Measurements from ENCODE around the gene MEGF11.

Gene MEGF11

DNA sequence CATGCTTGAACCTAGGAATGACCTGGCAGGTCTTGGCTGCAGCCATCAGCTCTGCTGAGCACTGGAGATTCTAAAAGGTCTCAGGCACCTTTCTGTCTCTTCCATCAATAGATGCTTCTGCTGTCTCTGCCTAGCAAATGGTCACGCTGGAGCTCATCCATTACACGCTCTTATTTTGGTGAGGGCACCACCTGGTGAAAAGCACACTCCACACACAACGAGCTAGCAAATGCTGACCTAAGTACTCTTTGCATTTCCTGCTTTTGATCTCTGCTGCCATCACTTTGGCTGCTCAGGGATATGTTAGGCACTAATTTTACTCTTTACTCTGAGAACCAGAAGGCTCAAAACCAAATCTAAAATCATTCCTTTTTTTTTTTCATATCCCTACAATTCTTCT, 293.0 kb downstream of the MEGF11 start:
- FAIRE-seq = no peak

DNA sequence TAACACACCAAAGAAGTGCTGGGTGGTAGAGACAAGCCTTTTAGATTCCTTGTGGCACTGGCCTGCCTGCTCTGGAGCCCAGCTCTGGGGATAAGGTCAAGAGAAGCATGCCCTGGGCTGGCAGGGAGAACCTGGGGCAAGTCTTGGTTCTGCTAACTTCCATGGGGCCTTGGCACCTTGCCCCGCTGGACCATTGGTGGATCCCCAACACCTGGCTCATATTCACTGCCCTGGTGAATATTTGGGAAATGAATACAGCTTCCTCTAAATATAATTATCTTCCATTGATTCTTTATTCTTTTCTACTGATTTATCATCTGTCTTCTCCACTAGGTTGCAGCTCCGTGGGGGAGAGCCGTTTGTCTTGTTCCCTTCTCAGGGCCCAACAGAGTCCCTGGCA, 294.7 kb downstream of the MEGF11 start:
- no peak for FAIRE-seq

DNA sequence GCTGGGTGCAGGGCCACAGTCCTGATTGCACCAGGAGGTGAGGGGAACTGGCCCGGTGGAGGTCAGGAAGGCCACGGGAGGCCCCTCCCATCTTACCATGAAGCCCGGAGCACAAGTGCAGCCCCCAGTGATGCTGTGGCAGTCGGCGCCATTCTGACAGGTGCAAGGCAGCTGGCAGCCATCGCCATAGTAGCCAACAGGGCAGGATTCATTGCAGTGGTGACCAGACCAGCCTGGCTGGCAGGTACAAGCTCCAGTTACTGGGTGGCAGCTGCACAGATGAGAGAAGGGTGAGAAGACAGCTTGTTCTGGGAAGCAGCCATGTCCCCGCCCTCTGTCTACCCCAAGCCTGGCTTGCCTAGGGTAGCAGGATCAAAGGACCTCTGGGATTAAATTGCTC, 296.1 kb downstream of the MEGF11 start:
- FAIRE-seq = no peak

DNA sequence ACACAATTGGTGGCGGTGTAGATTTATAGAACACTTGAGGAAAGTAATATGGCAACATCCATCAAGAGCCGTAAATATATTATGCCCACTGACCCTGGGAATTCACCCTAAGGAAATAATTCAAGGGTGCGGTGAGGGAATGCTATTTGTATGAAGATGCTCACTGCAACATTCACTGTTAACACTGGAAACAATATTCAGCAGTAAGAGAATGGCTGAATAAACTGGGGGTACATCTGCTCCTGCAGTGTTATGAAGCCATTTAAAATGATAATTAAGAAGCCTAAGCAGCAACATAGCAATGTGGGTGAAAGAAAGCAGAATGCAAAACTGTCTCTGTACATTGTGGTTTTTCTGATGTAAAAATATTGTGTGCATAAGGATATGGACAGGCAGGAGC, 296.7 kb downstream of the MEGF11 start:
- no peak for FAIRE-seq

DNA sequence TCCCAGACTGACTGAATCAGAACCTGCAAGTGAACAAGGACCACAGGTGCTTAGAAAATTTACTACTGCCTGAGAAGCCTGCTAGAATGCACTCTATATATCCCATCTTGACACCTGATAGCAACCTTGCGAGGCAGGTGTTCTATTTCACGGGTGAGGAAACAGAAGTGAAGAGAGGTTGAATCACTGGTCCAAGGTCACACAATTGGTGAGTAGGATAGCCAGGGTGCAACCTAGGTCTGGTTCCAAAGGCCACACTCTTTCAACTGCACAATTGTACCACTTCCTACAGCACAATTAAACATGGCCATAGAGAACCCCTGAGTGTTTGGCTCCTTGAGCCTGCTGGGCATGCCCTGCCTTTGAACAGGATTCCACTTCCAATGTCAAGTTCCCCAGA, 297.2 kb downstream of the MEGF11 start:
- no peak for FAIRE-seq

DNA sequence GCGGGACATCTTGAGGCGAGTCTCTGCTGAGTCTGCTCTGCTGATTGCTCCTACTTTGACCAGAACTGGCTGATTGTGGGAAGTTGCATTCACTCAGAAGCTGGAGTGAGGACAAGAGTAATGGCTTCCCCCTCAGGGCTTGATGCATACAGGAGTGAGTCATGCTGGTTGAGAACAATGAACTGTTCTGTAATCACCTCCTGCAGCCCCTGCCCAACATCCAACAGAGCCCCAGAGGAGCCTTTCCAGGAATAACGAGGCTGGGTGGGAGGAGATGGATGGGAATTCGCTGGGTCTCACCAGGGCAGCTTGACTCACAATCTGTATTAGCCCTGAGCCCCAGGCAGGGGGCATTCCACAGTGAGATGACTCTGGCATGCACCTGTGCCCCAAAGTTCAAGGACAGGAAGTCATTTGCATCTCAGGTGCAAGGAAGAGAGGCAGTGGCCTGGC, 299.2 kb downstream of the MEGF11 start:
- FAIRE-seq = no peak

DNA sequence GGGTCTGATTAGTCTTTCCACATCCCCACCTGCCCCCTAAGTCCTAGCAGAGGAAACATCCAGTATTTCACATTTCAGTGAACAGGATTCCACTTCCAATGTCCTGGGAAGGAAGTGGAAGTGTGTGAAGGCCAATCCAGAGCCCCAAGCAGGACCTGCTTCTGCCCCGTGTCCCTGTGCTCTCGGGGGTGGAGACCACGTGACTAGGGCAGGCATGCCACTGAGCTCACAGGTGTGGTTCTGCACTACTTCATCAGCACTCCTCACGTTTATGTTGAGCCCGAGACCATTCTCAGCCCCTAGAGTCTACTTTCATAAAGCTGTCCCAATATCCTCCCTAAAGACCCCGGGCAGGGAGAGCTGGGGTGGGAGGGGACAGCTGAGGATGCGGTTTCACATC, 299.9 kb downstream of the MEGF11 start:
- FAIRE-seq = no peak

DNA sequence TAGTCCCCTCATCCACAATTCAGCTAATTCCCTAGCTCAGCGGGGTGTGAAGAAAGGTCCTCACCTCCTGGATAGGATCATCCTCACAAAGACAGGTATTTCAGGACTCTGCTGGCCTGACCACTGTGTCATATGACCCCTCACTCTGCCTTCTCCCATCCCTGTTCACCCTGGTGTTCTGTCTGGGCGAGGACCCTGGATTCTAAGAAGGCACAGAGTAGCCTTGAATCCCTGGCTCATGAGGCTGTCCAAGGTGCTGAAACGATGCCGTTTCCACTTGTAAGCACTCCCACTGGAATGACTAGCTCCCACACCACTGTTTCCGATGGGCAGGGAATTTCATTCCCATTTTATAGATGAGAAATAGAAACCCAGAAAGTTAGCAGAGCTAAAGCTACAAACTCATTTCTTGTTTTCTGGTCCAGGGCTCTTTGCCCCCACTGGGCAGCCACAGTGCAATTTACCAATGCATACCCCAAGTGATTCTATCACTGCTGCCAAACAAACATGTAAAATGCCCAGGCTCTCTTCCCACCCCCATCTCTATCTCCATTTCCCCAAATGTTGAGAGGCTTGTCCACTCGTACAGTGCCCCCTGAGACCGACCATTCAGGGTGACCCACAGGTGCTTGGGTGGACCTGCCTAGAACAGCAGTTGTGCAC, 301.0 kb downstream of the MEGF11 start:
- FAIRE-seq = no peak

DNA sequence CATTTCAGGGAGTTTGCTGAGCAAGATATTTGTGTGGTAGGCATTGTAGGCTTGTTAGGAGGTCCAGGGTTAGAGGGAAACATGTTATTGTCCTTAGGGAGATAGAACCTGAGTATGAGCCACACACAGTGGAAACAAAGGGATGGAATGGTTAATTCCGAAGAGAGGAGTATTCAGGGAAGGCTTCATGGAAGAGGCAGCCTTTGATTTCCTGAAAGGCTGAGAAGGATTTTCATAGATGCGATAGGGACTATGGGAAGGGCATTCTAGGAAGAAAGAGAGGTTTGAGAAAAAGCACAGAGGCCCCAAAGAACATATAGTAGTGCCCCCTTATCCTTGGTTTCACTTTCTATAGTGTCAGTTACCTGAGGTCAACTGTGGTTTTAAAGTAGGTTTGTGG, 302.5 kb downstream of the MEGF11 start:
- no peak for FAIRE-seq

DNA sequence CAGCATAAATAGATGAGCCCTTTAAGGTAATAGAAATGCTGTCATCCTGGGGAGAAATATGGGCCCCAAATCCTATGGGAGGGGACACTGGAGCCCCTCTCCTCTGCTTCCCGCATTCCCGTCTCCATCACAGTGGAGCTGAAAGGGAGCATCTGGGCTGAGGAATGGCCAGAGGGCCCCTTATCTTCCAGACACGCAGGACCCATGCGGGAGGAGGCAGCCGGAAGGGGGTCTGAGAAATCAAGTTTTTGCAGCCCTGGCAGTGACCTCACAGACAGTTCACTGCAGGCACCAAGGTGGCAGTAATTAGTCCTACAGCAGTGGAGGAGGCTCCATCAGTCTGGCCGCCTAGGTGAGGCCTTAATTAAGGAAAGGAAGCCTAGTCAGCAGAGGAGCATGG, 304.1 kb downstream of the MEGF11 start:
- FAIRE-seq = no peak

DNA sequence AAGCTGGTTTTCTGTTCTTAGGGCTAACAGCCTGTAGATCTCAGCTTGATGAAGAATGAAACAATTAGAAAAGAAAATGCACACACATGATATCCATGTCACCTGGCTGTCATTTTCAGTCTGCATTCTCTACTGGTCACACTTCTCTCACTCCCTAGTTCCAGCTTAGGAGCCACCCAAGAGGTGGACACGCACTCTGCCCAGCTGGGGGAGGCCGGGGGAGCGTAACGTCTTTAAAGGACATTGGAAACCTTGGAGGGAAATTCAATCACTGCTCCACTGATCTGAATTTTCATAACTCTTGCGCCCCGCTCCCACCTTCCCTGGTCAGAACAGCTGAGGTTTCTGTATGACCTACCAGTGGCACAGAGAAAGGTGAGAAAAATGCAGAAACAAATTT, 304.5 kb downstream of the MEGF11 start:
- no peak for FAIRE-seq

DNA sequence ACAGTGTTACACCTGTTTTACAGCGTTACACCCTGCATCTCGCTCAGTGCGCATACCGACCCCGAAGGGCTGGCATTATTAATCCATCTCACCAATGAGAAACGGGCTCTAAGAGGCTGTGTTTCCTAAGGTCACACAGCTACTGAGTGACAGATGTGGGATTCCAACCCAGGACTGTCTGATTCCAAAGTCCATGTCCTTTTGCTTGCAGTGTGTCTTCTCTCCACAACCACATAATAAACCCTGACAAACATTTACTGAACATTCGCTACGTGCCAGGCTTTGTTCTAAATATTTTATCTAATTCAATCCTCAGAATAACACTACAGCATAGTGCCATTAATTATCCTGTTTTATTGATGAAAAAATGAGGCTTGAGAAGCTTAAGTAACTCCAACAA, 305.2 kb downstream of the MEGF11 start:
- no peak for FAIRE-seq

DNA sequence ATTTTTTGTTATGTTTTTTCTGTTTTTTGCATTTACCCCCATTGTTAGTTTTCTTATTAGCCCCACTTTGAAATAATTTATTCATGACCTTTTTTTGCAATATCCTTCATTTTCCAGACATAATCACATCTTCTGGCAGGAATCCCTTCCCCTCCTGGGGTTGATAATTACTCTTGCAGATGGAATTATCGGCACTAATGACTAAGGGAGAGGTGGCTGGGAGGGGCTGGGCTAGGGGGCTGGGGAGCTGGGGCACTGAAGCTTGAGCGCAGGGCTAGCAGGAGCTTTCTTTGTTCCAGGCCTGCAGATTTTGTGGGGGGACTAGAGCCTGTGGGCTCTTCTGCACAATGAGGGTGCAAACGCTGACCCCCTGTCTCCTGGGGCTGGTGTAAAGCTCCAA, 306.5 kb downstream of the MEGF11 start:
- FAIRE-seq = no peak

DNA sequence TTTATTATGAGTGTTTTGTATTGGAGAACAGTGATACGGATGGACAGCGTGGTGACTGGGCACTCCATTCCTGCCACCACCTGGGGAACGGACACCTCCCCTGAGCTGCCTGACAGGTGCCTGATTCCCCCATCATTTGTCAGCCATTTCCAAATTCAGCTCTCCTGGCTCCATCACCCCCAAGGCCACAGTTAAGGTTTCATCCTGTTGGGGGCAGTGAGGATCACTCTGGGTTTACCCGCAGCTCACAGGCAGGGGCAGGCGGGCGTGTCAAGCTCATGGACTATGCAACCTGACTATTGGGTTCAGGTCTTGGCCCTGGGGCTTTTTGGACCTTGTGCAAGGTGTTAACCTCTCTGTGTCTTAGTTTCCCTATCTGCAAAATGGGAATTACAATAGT, 307.9 kb downstream of the MEGF11 start:
- no peak for FAIRE-seq

DNA sequence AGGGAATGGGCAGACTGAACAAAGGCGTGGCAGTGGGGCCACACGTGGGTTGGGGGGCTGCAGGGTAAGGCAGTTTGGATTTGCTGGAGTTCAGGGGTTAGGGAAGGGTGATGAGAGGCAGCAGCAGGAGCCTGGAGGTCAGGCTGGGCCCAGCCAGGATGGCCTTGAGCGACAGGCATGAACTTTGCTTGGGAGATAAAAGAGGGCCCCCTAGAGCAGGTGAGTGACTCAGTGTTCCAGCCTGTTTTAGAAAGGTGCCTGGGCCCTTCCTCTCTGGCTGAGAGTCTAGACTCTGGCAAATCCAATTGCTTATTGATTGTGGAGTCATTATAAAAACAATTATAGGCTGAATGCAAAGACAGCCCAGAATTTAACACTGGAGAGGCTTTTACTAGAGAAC, 309.1 kb downstream of the MEGF11 start:
- FAIRE-seq = no peak

DNA sequence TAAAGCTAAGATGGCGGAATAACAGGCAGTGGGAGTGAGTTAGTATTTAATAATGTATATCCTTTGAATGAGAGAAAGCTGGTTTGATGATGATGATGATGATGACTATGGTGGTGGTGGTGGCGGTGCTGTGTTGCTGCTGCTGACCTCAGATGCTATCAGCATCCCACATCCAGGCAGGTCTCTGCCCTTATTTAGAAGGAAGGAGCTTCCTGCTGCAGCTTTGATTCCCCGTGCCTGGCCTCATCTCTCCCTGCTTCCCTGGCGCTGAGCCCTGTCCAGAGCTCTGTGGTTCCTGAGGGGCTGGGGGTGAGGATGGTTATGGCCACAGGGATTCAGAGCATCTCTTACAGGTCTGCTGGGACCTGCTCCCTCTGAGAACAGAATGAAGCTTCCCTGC, 311.1 kb downstream of the MEGF11 start:
- FAIRE-seq = no peak

DNA sequence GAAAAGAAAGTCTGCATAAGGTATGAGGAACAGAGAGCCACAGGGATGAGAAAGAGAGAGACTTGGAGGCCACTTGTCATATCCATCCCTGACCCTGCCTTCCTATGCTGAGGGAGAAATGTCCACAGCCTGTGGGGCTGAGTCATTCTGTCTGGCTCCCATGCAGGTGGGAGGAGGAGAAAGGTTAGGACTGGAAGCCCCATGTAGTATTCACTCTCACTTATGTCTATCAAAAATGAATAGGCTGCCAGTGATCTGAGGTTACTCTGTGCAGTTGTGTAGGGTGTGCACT, 313.0 kb downstream of the MEGF11 start:
- FAIRE-seq = no peak

DNA sequence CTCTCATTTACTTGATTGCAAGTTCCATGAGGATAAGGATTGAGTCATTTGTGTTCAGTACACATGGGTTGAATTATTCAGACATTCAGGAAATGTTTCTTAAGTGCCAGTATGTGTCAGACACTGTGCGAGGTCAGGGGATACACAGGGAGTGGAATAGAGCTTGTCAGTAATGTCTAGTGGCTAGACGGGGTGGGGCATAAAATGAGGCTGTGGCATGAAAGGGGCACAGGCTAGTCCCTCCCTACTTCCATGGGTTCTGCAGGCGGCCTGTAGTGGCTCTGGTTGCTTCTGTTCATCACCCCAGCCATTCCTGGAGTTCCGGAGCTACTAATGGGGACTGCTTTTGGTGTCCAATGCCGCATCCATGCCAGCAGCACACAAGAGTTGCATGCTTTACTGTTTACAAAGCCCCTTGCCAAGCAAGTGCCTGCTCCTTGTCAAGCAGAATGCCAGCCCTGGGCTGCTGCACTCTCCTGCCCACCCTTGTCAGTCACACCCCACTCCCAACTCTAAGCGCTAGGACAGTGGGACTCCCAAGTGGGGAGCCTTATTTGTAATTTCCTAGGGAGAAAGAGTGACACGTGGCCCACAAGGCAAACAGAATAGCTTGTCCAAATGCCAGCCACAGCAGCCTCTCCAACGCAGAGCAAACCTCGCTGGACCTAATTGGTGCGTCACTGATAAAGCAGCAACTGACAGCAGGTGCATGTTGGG, 313.5 kb downstream of the MEGF11 start:
- no peak for FAIRE-seq

DNA sequence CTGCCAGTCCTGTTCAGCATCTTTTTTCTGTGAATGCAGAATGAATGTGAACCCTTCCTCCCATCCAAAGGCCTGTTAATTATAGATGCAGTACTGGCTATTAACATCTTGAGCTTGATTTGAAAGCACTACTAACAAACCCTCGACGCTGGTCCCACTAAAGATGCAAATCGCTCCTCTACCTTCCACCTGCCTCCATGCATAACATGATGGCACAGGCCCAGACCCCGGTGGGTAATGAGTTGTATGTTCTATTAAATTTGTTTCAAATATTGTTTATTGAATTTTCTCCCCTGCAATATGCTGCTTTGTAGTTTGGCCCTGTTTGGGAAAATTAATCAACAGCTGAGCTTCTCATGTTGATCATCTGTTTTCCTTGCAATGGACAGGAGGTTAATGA, 314.9 kb downstream of the MEGF11 start:
- no peak for FAIRE-seq

DNA sequence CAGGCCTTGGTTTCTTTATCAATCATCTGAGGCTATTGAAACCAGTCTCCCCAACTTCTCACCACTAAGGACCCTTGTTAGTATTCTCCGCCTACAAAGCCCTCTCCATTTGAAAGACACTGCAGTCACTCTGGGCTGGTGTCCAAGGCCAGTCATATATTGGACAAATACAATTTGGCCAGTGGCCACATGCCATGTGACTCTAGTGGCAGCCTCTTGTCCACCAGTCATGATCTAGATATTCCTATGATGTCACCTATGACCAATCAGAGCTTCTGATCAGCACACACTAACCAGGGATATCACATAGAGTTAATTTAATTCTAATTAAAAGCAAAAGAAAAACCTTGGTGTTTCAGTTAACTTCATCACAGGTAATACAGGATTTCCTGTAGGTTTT, 316.1 kb downstream of the MEGF11 start:
- FAIRE-seq = no peak

DNA sequence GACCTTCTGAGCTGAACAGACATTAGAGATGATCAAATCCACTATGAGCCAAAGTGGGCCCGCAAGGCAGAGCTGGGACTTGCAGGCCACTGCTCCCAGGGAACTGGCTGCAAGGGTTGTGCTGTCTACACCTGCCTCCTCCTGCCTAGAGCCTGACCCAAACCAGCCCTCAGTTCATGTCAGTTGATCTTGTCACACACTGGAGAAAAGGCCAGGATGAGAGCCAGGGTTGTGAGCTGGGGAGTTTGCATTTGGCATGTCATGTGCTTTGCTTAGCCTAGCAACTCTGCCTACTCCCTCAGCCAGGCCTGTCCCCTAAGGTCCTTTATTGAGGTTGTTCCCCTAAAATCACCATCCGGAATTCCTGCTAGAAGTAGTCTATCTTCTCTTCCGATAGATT, 316.5 kb downstream of the MEGF11 start:
- FAIRE-seq = no peak

DNA sequence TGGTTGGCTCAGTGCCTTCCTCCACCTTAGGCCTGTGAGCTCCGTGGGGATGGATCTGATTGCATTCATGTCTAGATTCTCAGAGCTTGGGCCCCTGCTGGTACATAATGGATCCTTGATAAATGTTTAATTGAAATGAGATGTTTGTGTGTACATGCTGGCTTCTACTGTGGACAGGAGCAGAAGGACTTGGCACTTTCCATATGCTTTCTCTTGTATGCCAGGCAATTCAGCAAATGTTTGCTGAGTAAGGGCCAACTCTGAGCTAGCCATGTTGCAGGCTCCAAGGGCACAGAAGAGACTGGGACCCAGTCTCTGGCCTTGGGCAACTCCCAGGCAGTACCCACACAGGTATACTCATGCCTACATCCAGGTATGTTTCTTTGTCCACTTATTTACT, 317.3 kb downstream of the MEGF11 start:
- no peak for FAIRE-seq

DNA sequence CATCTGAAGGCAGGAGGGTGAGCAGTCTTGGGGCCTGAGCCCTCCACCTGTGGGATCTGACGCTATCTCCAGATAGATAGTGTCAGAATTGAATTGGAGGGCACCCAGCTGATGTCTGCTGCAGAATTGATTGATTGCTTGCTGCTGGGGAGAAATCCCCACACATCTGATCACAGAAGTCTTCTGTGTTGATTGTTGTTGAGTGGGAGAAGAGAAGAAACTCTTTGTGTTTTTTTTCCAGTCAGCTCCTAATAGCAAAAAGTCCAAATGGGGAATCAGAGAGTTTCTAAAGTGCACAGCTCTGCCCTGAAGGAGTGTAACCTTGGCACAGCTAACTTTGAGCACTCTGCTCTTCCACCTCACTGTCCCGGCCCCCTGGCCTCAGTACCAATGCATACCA, 318.2 kb downstream of the MEGF11 start:
- no peak for FAIRE-seq

DNA sequence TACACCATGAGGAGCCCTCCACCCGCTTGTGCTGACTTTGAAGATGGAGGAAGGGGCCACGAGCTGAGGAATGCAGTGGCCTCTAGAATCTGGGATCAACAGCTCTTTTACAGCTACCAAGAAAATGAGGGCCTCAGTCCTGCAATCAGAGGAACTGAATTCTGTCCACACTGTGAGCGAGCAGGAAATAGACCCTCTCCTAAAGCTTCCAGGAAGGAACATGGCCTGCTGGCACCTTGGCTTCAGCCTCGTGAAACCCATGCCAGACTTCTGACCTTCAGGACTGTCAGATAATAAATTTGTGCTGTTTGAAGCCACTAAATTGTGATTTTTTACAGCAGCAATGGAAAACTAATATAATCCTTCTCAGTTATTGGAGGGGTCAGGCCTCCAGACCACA, 322.3 kb downstream of the MEGF11 start:
- no peak for FAIRE-seq

DNA sequence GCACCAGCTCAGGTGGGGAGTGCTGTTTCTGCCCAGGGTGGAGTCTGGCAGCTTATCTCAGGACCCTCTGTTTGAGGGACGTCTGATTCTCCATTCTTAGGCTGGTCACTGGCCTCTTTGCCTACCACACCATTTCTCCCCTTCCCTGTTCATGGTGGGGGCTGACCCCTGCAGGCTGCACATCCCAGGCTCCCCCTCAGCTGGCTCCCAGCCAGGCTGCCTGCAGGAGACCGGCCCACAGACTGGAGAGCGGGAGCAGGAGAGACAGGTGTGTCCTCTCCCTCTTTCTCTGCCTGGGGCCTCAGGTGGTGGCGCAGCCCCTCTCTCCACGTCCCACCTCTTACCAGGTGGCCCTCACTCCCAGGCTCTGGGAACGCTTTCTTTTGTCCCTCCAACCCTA, 323.4 kb downstream of the MEGF11 start:
- no peak for FAIRE-seq
